ENCODE data around the gene IQCK.

Gene IQCK

GRCh38 chr16:19884611-19885450 is 166.8 kb downstream of the IQCK start, which contains the start of gene GPRC5B:
TSS of gene GPRC5B (minus strand) at chr16:19884848. CDS start at chr16:19872845, 12,003 bp downstream.
- DNase-seq (ENCODE audit: low spot score) = peak; percentile 62

- peak; percentile 45 for DNase-seq (ENCODE audit: low spot score)
Observed at GRCh38 chr16:19885451-19886072, 167.5 kb downstream of the IQCK start.

- DNase-seq (ENCODE audit: low spot score) = peak; percentile 85
Observed at GRCh38 chr16:19886073-19886941, 168.2 kb downstream of the IQCK start.

GRCh38 chr16:19888834-19889233 is 170.8 kb downstream of the IQCK start:
- no peak for DNase-seq (ENCODE audit: low spot score)

- no peak for DNase-seq (ENCODE audit: low spot score)
Observed at GRCh38 chr16:19890901-19891300, 172.8 kb downstream of the IQCK start.

GRCh38 chr16:19892902-19893301 is 174.8 kb downstream of the IQCK start:
- no peak for DNase-seq (ENCODE audit: low spot score)

- DNase-seq (ENCODE audit: low spot score) = no peak
Observed at GRCh38 chr16:19894586-19894985, 176.5 kb downstream of the IQCK start.

- DNase-seq (ENCODE audit: low spot score) = no peak
Observed at GRCh38 chr16:19896951-19897350, 178.9 kb downstream of the IQCK start.

- DNase-seq (ENCODE audit: low spot score) = no peak
Observed at GRCh38 chr16:19898166-19898565, 180.1 kb downstream of the IQCK start.

GRCh38 chr16:19898924-19899604 is 181.0 kb downstream of the IQCK start:
- peak; percentile 57 for DNase-seq (ENCODE audit: low spot score)

GRCh38 chr16:19899605-19899955 is 181.5 kb downstream of the IQCK start:
- no peak for DNase-seq (ENCODE audit: low spot score)

- no peak for DNase-seq (ENCODE audit: low spot score)
Observed at GRCh38 chr16:19901164-19901563, 183.1 kb downstream of the IQCK start.

GRCh38 chr16:19907161-19907992 is 189.3 kb downstream of the IQCK start:
- peak; percentile 30 for DNase-seq (ENCODE audit: low spot score)

All from pons (tissue), 1 donor.